GM23338 (cell line): ENCODE results near the gene SHISA2. TPM values are rescaled to one million over a fixed set of nuclear protein-coding genes. Genes with fewer than 3 reads are reported as not detected.
A peak's percentile ranks its signal among the peaks of the same experiment; 100 is the strongest.

Experiments
- ATAC-seq: fragments of 200-7000 bp; cut with Tn5 transposase; 3 replicates; pipeline ENCODE4 v1.9.1; 2020
- DNase-seq: peaks from one replicate; pipeline ENCODE4 v3.0.0-alpha.2; 2015; ENCODE audit warnings: low spot score
- H2AFZ ChIP-seq: fragments of 200-600 bp; sonication (generic); 2 replicates; pipeline ENCODE4 v1.8.0; 2016; ENCODE audit warnings: antibody characterized with exemption, mild to moderate bottlenecking, moderate library complexity
- H3F3A ChIP-seq: fragments of 200-600 bp; sonication (generic); replicated peaks from 2 replicates; pipeline ENCODE4 v1.8.0; 2017; ENCODE audit warnings: antibody characterized with exemption, mixed run types, low read depth
- H3K27ac ChIP-seq: fragments of 200-600 bp; sonication (generic); 2 replicates; pipeline ENCODE4 v1.6.1; 2016; ENCODE audit warnings: low read depth
- H3K27me3 ChIP-seq: fragments of 200-600 bp; sonication (generic); 2 replicates; pipeline ENCODE4 v1.8.0; 2016; ENCODE audit warnings: mild to moderate bottlenecking, mixed run types, moderate library complexity; ENCODE audit not compliant: insufficient read depth
- H3K36me3 ChIP-seq: fragments of 200-600 bp; sonication (generic); 2 replicates; pipeline ENCODE4 v1.8.0; 2016; ENCODE audit warnings: mild to moderate bottlenecking; ENCODE audit not compliant: insufficient read depth
- H3K4me1 ChIP-seq: fragments of 200-600 bp; sonication (generic); 2 replicates; pipeline ENCODE4 v1.8.0; 2016; ENCODE audit warnings: mild to moderate bottlenecking, moderate library complexity; ENCODE audit not compliant: insufficient read depth
- H3K4me2 ChIP-seq: fragments of 200-600 bp; sonication (generic); 2 replicates; pipeline ENCODE4 v1.7.1; 2017; ENCODE audit warnings: mixed run types
- H3K4me3 ChIP-seq: fragments of 200-600 bp; sonication (generic); 2 replicates; pipeline ENCODE4 v1.6.1; 2016; ENCODE audit warnings: mixed run types
- H3K79me2 ChIP-seq: fragments of 200-600 bp; sonication (generic); replicated peaks from 2 replicates; pipeline ENCODE4 v1.8.0; 2017; ENCODE audit warnings: mild to moderate bottlenecking; ENCODE audit not compliant: insufficient read depth
- H3K9me2 ChIP-seq: fragments of 200-600 bp; sonication (generic); 2 replicates; pipeline ENCODE4 v1.8.0; 2017; ENCODE audit not compliant: insufficient read depth
- H4K20me1 ChIP-seq: fragments of 200-600 bp; sonication (generic); replicated peaks from 2 replicates; pipeline ENCODE4 v1.8.0; 2017; ENCODE audit warnings: mild to moderate bottlenecking; ENCODE audit not compliant: insufficient read depth
- H3K27ac Mint-ChIP-seq: 2 replicates; pipeline ENCODE4 v1.8.0; 2020; ENCODE audit warnings: inconsistent platforms, mild to moderate bottlenecking, moderate library complexity, mixed read lengths
- H3K27me3 Mint-ChIP-seq: 3 replicates; pipeline ENCODE4 v1.8.0; 2022; ENCODE audit warnings: low read depth, mild to moderate bottlenecking, moderate library complexity, mixed read lengths, inconsistent platforms; ENCODE audit not compliant: insufficient read depth, poor library complexity
- H3K36me3 Mint-ChIP-seq: 3 replicates; pipeline ENCODE4 v1.8.0; 2021; ENCODE audit warnings: low read depth, mild to moderate bottlenecking, inconsistent platforms, moderate library complexity, mixed read lengths
- H3K4me1 Mint-ChIP-seq: 3 replicates; pipeline ENCODE4 v1.8.0; 2020; ENCODE audit warnings: mild to moderate bottlenecking, inconsistent platforms, mixed read lengths
- H3K4me3 Mint-ChIP-seq: 3 replicates; pipeline ENCODE4 v1.8.0; 2021; ENCODE audit warnings: moderate library complexity, mild to moderate bottlenecking, inconsistent platforms, mixed read lengths
- H3K9me3 Mint-ChIP-seq: 3 replicates; pipeline ENCODE4 v1.8.0; 2020; ENCODE audit warnings: moderate library complexity, mild to moderate bottlenecking, inconsistent platforms, mixed read lengths
- CREB1 ChIP-seq: fragments of 250-450 bp; sonication (Bioruptor Pico); IDR thresholded peaks from 2 replicates; pipeline ENCODE4 v1.5.0; 2020; ENCODE audit warnings: low read depth, mild to moderate bottlenecking, moderate library complexity
- ETS1 ChIP-seq: IDR thresholded peaks from 2 replicates; pipeline ENCODE4 v1.6.1; 2016; ENCODE audit warnings: antibody characterized with exemption
- EZH2 ChIP-seq: fragments of 200-600 bp; sonication (generic); IDR thresholded peaks from one replicate; pipeline ENCODE4 v1.8.0; 2017; ENCODE audit warnings: antibody characterized with exemption, mild to moderate bottlenecking, low read depth; ENCODE audit not compliant: unreplicated experiment
- EZH2phosphoT487 ChIP-seq: fragments of 200-600 bp; sonication (generic); IDR thresholded peaks from one replicate; pipeline ENCODE4 v1.8.1; 2018; ENCODE audit warnings: antibody characterized with exemption; ENCODE audit not compliant: unreplicated experiment
- NANOG ChIP-seq: IDR thresholded peaks from 2 replicates; pipeline ENCODE4 v1.6.1; 2016; ENCODE audit warnings: antibody characterized with exemption, borderline replicate concordance
- POLR2AphosphoS5 ChIP-seq: IDR thresholded peaks from 2 replicates; pipeline ENCODE4 v1.6.1; 2016; ENCODE audit warnings: antibody characterized with exemption, low read depth
- ZNF114 ChIP-seq: fragments of 250-450 bp; sonication (Bioruptor Pico); IDR thresholded peaks from 2 replicates; pipeline ENCODE4 v1.5.0; 2020; ENCODE audit warnings: mild to moderate bottlenecking, moderate library complexity
- ZNF331 ChIP-seq: fragments of 250-450 bp; sonication (Bioruptor Pico); IDR thresholded peaks from 2 replicates; pipeline ENCODE4 v1.5.0; 2020; ENCODE audit warnings: low read depth, mild to moderate bottlenecking, moderate library complexity
- ZNF462 ChIP-seq: fragments of 250-450 bp; sonication (Bioruptor Pico); IDR thresholded peaks from 2 replicates; pipeline ENCODE4 v1.5.0; 2020; ENCODE audit warnings: mild to moderate bottlenecking, moderate library complexity
- polyA plus RNA-seq: library from polyadenylated mRNA; unstranded; fragments of >200 nt; fragmentation: Nextera tagmentation; extraction: Ambion mirVana; gene quantifications from 2 replicates; pipeline ENCODE4 v1.2.1, GENCODE V29; 2016
- total RNA-seq: library from RNA; depleted of rRNA; stranded (reverse); fragments of >200 nt; shearing (Covaris generic); gene quantifications from 2 replicates; pipeline ENCODE4 v1.2.3, GENCODE V29; 2014

The SHISA2 gene
- total and polyA plus RNA-seq, 2 experiments from 2014 or later, result 17.9 to 37.4 TPM

GRCh38 chr13:26030331-26030730, 21.5 kb downstream of the SHISA2 start:
- Histone ChIP-seq H3K79me2 (no peaks in the 10 kb centered on the region), H3K27me3 (no peaks in the 10 kb centered on the region), H3K36me3 (no peaks in the 10 kb centered on the region), H3K4me2 (no peak overlapping the region), H3F3A (no peaks in the 10 kb centered on the region), H3K9me2 (no peaks in the 10 kb centered on the region), H4K20me1 (no peaks in the 10 kb centered on the region), H2AFZ (peak overlapping the region; percentile 74; the same call in 1 of the 2 replicates), H3K27ac (no peak overlapping the region), H3K4me3 (no peak overlapping the region), H3K4me1 (peaks cover 23% of the 10 kb centered on the region)
- Mint-ChIP-seq H3K27ac (no peak overlapping the region), H3K27me3 (peaks cover 6% of the 10 kb centered on the region), H3K4me3 (no peak overlapping the region), H3K36me3 (peaks cover 12% of the 10 kb centered on the region), H3K9me3 (peaks cover 17% of the 10 kb centered on the region; the same call in 2 of the 3 replicates), H3K4me1 (peaks cover 22% of the 10 kb centered on the region)
- TF ChIP-seq ZNF114 (CRISPR knock-in tag), result no peak
- no peak for TF ChIP-seq CREB1
- TF ChIP-seq NANOG, result no peak
- no peak for TF ChIP-seq ETS1
- no peak for TF ChIP-seq EZH2
- no peak for TF ChIP-seq ZNF462 (CRISPR knock-in tag)
- no peak for TF ChIP-seq POLR2AphosphoS5
- TF ChIP-seq EZH2phosphoT487, result no peak
- no peak for TF ChIP-seq ZNF331
- ATAC-seq (no peak), DNase-seq (no peak)
